HepG2 (cell line): ENCODE data around the gene QDPR. TPM values are rescaled to one million over a fixed set of nuclear protein-coding genes. Genes with fewer than 3 reads are reported as not detected.

ENCODE experiments used
- ATAC-seq: fragments of 200-7000 bp; cut with Tn5 transposase; 3 replicates; pipeline ENCODE4 v1.9.1; 2020; ENCODE audit warnings: mild to moderate bottlenecking, moderate library complexity
- BruUV-seq: library from RNA; stranded (reverse); fragments of 400-500 nt; replicated peaks from 2 replicates; lab custom pipeline; 2021; lab: Mats Ljungman, UMichigan
- CTCF ChIA-PET: fragments of 300-600 bp; formaldehyde crosslinking; extraction: SDS; loops from one replicate; lab custom pipeline; 2021; ENCODE audit warnings: low total read pairs, inconsistent platforms, low intra/inter-chr PET ratio; lab: Yijun Ruan, JAX
- POLR2A ChIA-PET: fragments of 350-600 bp; sonication (Branson Sonifier 250); formaldehyde crosslinking; loops from one replicate; lab custom pipeline; 2020; ENCODE audit warnings: antibody characterized with exemption, inconsistent platforms; lab: Yijun Ruan, JAX
- DNase-seq: peaks from one replicate; pipeline ENCODE4 v3.0.0-alpha.2; 2015; ENCODE audit warnings: low spot score
- FAIRE-seq: peaks from 3 replicates; lab custom pipeline; 2011; peaks lifted over from hg19 to GRCh38; lab: Jason Lieb, UNC
- H2AFZ ChIP-seq: one replicate; pipeline ENCODE4 v1.6.1; 2011; ENCODE audit warnings: low read length, inconsistent platforms
- H3K27ac ChIP-seq: fragments of 300-600 bp; 3 replicates; pipeline ENCODE4 v1.8.0; 2011; ENCODE audit warnings: mixed run types, mild to moderate bottlenecking, mixed read lengths, low read length, inconsistent platforms; ENCODE audit not compliant: insufficient read depth; ENCODE audit errors: extremely low read length
- H3K27me3 ChIP-seq, 2 experiments: fragments of 200-600 bp in 1 of 2; 2 replicates in 1 of 2; 3 replicates in 1 of 2; pipeline versions ENCODE4 v1.6.0 to v1.8.0; 2011; ENCODE audit warnings: low read length in 2 of 2, mild to moderate bottlenecking in 2 of 2, moderate library complexity in 2 of 2, inconsistent platforms in 1 of 2; ENCODE audit not compliant: insufficient read depth in 2 of 2, control insufficient read depth in 1 of 2
- H3K36me3 ChIP-seq, 2 experiments: fragments of 200-600 bp in 1 of 2; replicated peaks in 1 of 2; 2 replicates in 1 of 2; 3 replicates in 1 of 2; pipeline versions ENCODE4 v1.5.1 to v1.8.0; 2011; ENCODE audit warnings: low read length in 2 of 2, inconsistent platforms in 1 of 2; ENCODE audit not compliant: insufficient read depth in 2 of 2, control insufficient read depth in 1 of 2
- H3K4me1 ChIP-seq: 2 replicates; pipeline ENCODE4 v1.5.1; 2012; ENCODE audit warnings: low read length, inconsistent platforms; ENCODE audit not compliant: insufficient read depth
- H3K4me2 ChIP-seq: 2 replicates; pipeline ENCODE4 v1.6.0; 2011; ENCODE audit warnings: low read depth, low read length, inconsistent platforms
- H3K4me3 ChIP-seq, 3 experiments: fragments of 200-600 bp in 1 of 3; sonication (generic), shearing (Covaris generic) in 1 of 3; replicated peaks in 1 of 3; 2 replicates each; pipeline ENCODE4 v1.5.1; 2011 to 2016; ENCODE audit warnings: low read length in 3 of 3, inconsistent platforms in 2 of 3, low read depth in 2 of 3, mild to moderate bottlenecking in 2 of 3, control low read depth in 1 of 3, mixed read lengths in 1 of 3; ENCODE audit not compliant: insufficient read depth in 1 of 3
- H3K79me2 ChIP-seq: one replicate; pipeline ENCODE4 v1.6.1; 2011; ENCODE audit warnings: low read length, inconsistent platforms; ENCODE audit not compliant: insufficient read depth
- H3K9ac ChIP-seq: 2 replicates; pipeline ENCODE4 v1.6.0; 2011; ENCODE audit warnings: mild to moderate bottlenecking, low read depth, low read length, inconsistent platforms; ENCODE audit not compliant: insufficient read depth
- H3K9me3 ChIP-seq: 2 replicates; pipeline ENCODE4 v1.5.1; 2012; ENCODE audit warnings: mild to moderate bottlenecking, low read length
- H4K20me1 ChIP-seq: 2 replicates; pipeline ENCODE4 v1.6.0; 2011; ENCODE audit warnings: inconsistent platforms, mild to moderate bottlenecking, low read length, moderate library complexity; ENCODE audit not compliant: insufficient read depth
- ELF1 ChIP-seq: sonication (generic); formaldehyde crosslinking; IDR thresholded peaks from 2 replicates; pipeline ENCODE4 v1.4.0; 2020; ENCODE audit warnings: missing genetic modification reagents
- FOXA3 ChIP-seq: IDR thresholded peaks from 2 replicates; pipeline ENCODE4 v1.6.1; 2016; ENCODE audit warnings: missing genetic modification reagents, missing compliant biosample characterization
- HMGXB3 ChIP-seq: sonication (generic); formaldehyde crosslinking; IDR thresholded peaks from 2 replicates; pipeline ENCODE4 v1.4.0; 2020; ENCODE audit warnings: missing genetic modification reagents, borderline replicate concordance
- HMGXB4 ChIP-seq, 2 experiments: sonication (generic) in 1 of 2; formaldehyde crosslinking in 1 of 2; IDR thresholded peaks; 2 replicates each; pipeline versions ENCODE4 v1.4.0 to v1.6.1; 2018 to 2020; ENCODE audit warnings: missing genetic modification reagents in 2 of 2, borderline replicate concordance in 1 of 2, low read depth in 1 of 2, mild to moderate bottlenecking in 1 of 2, missing biosample characterization in 1 of 2
- MAFK ChIP-seq, 2 experiments: IDR thresholded peaks in 1 of 2; conservative IDR thresholded peaks in 1 of 2; 2 replicates each; pipeline ENCODE4 v1.6.1; 2011; ENCODE audit warnings: improper control_type of control experiment in 2 of 2, low read length in 2 of 2
- NPAS2 ChIP-seq: sonication (generic); formaldehyde crosslinking; IDR thresholded peaks from 2 replicates; pipeline ENCODE4 v1.8.0; 2022; ENCODE audit warnings: mild to moderate bottlenecking, missing genetic modification reagents, borderline replicate concordance
- WGBS: methylation state at CpG from one replicate; pipeline ENCODE4 v1.1.6; 2017; ENCODE audit warnings: low lambda C conversion rate; 5-methylcytosine and 5-hydroxymethylcytosine counted together
- in situ Hi-C: cut with HindIII; loops from 2 replicates; pipeline ENCODE4 v1.10.0; 2017; ENCODE audit warnings: low pct_unique_long_range_greater_than_20kb; ENCODE audit not compliant: extremely low pct_ligation_motif_present
- intact Hi-C: fragments of 100-400 bp; cut with micrococcal nuclease; formaldehyde crosslinking; loops from one replicate; pipeline ENCODE4 v1.10.0; 2022; ENCODE audit not compliant: unreplicated experiment
- polyA plus RNA-seq, 8 experiments: library from polyadenylated mRNA; depleted of rRNA in 3 of 8; stranded (reverse) in 7 of 8; unstranded in 1 of 8; fragments of >200 nt; fragmentation: Illumina TruSeq in 4 of 8; extraction: Trizol in 4 of 8; gene quantifications; 2 replicates each; pipeline versions ENCODE4 v1.2.1 to v1.2.3, GENCODE V29; 2011 to 2016; ENCODE audit warnings: low read depth in 4 of 8, missing spikeins in 1 of 8, mixed read lengths in 1 of 8; ENCODE audit not compliant: insufficient read depth in 1 of 8
- total RNA-seq, 5 experiments: library from RNA; depleted of rRNA; stranded (reverse); fragments of >200 nt; fragmentation: Illumina TruSeq; extraction: Trizol; gene quantifications; 2 replicates each; pipeline ENCODE4 v1.2.3, GENCODE V29; 2016; ENCODE audit warnings: low read depth in 1 of 5

Gene QDPR
- total and polyA plus RNA-seq, 2 of the 13 experiments (the other 11 are each of a cell fraction or from before 2014, with no cell fraction given) = 9.9 to 95.5 TPM

GRCh38 chr4:17480955-17481354, 30.9 kb downstream of the QDPR start (continued):
- TF ChIP-seq ELF1 = no peak
- TF ChIP-seq NPAS2 (CRISPR knock-in tag) = no peak

- BruUV-seq = no TSS peak
- POLR2A ChIA-PET = no interaction called here
- no peak overlapping the region for H2AFZ ChIP-seq
- CTCF ChIA-PET = no interaction called here
- peaks cover 27% of the 10 kb centered on the region for H3K4me1 ChIP-seq
- intact Hi-C loops (no loop called here), in situ Hi-C loops (no loop called here)
- H3K4me3 ChIP-seq = no peak overlapping the region
- WGBS = 92% methylated on average over 6 of the region's 7 CpGs
- no peaks in the 10 kb centered on the region for H3K79me2 ChIP-seq
- no peak overlapping the region for H3K4me2 ChIP-seq
- peaks cover 2 to 3% of the 10 kb centered on the region in 2 experiments; a peak in 2 of 5 replicates for H3K36me3 ChIP-seq
- H3K9me3 ChIP-seq = 0 out of 2 replicates have a peak, but pooled peaks cover 5% of the 10 kb centered on the region
- H4K20me1 ChIP-seq = no peaks in the 10 kb centered on the region
- no peak for TF ChIP-seq FOXA3
- no peak for TF ChIP-seq HMGXB4 (CRISPR knock-in tag; IDR thresholded peaks at IDR 0.05; ENCODE audit: borderline replicate concordance in 1 of 2, low read depth in 1 of 2)
- no peak; a peak in 1 of 4 replicates for TF ChIP-seq MAFK (conservative IDR thresholded peaks at IDR 0.05 in 1 of 2, IDR thresholded peaks at IDR 0.05 in 1 of 2; ENCODE audit: low read length in 2 of 2)
- TF ChIP-seq HMGXB3 (CRISPR knock-in tag) = no peak
- H3K27me3 ChIP-seq = no peaks in the 10 kb centered on the region
- FAIRE-seq (no peak), ATAC-seq (no peak), DNase-seq (no peak)
- no peak overlapping the region for H3K27ac ChIP-seq
- H3K9ac ChIP-seq = no peak overlapping the region
Measured at GRCh38 chr4:17480210-17480927, 31.5 kb downstream of the QDPR start.
